Bronchus fibroblast of lung (primary cell): Measurements from ENCODE around the gene RNF135. TPM values are rescaled to one million over a fixed set of nuclear protein-coding genes. Genes with fewer than 3 reads are reported as not detected.

Experiments used
- total RNA-seq: library from RNA; depleted of rRNA; stranded (reverse); fragments of >200 nt; gene quantifications from 2 replicates; pipeline ENCODE4 v1.2.3, GENCODE V29; 2015

Gene RNF135
- 15.1 and 15.9 TPM in 2 replicates for total RNA-seq

DNA sequence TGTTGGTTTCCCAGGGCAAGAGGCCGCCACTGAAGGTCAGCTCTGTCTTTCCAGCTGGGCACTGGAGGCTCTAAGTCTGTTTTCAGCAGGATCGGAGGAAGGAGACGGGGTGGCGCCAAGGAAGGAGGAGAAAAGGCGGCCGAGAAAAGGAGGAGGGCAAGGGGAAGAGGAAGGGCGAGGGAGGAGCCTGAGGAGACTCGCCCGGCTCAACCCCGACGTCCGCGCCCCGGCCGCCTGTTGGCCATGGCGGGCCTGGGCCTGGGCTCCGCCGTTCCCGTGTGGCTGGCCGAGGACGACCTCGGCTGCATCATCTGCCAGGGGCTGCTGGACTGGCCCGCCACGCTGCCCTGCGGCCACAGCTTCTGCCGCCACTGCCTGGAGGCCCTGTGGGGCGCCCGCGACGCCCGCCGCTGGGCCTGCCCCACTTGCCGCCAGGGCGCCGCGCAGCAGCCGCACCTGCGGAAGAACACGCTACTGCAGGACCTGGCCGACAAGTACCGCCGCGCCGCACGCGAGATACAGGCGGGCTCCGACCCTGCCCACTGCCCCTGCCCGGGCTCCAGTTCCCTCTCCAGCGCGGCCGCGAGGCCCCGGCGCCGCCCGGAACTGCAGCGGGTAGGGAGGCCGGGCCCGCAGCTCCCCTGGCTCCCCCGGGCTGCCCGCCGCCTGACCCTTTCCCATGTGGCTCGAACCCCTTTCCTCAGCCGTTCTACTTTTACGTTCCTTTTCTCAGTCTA, at the start of gene RNF135:
Gene RNF135 (plus strand): TSS at position 209 of the 737 bp plus-strand sequence. CDS start 35 bp downstream, at position 244.

DNA sequence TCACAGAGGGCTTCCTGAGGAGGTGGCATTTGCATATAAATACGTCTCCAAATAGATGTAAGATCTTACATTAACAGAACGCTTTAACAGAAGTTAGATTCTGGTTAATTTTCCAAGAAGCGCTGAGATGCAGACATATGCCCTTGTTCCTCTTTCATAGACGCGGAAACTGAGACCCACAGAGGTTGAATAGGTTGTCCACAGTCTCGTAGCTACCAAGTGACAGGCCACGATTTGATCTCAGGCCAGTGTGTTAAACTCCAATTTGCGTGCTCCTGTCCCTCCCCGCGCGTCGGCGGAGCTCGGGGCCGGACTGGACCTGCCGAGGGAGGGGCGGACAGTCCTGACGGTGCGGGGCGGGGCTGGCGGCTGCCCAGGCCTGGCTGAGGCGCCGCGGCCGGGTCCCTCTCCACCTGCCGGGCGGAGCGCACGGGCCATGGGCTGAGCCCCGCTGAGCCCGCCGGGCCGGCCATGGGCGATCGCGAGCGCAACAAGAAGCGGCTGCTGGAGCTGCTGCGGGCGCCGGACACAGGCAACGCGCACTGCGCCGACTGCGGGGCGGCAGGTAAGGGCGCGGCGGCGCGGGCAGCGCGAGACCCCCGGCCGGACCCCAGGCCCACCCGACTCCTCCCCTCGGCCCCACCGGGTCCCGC, 49.2 kb upstream of the RNF135 start, which contains the start of gene ADAP2:
Gene ADAP2 (plus strand): TSS at position 402 of the 653 bp plus-strand sequence. CDS start 70 bp downstream, at position 472.

Other genes with a start within 250 kb of the RNF135 start
- 6.9 and 9.2 TPM in 2 replicates for gene CRLF3, start 146.3 kb upstream of the RNF135 start, total RNA-seq
- 2.2 and 3.5 TPM in 2 replicates for gene ATAD5, start 139.1 kb upstream of the RNF135 start, total RNA-seq
- gene TEFM, start 64.8 kb upstream of the RNF135 start, total RNA-seq: 6.7 and 9.2 TPM in 2 replicates
- gene ADAP2, start 49.1 kb upstream of the RNF135 start, total RNA-seq: 2.2 and 2.7 TPM in 2 replicates
- 13.7 and 16.8 TPM in 2 replicates for gene NF1, start 123.9 kb downstream of the RNF135 start, total RNA-seq